GM18498 (cell line): ENCODE data around the gene STX5.
"Not testable (repeated sequence)": the region's sequence is repeated elsewhere in the genome, so short reads cannot be mapped to it uniquely, and the experiment has no call there.

Source experiments
- ATAC-seq: cut with Tn5 transposase; IDR thresholded peaks from one replicate; pipeline ENCODE4 v1.9.1; 2021; ENCODE audit warnings: mild to moderate bottlenecking, moderate library complexity; ENCODE audit not compliant: unreplicated experiment

The STX5 gene

GRCh38 chr11:62831520-62832335, at the start of gene STX5:
Gene STX5, minus strand, starts transcription at chr11:62832051. Its CDS starts 808 bp downstream, at chr11:62831243.
- peak; percentile 87 for ATAC-seq

GRCh38 chr11:62880803-62881578, 49.1 kb upstream of the STX5 start, which contains the start of gene SLC3A2:
Gene SLC3A2, plus strand, starts transcription at chr11:62880896. Its CDS starts 128 bp downstream, at chr11:62881024.
- ATAC-seq = peak; percentile 73

- peak; percentile 24 for ATAC-seq
Measured at GRCh38 chr11:62880231-62880802, 48.5 kb upstream of the STX5 start.

- no peak for ATAC-seq
Measured at GRCh38 chr11:62879235-62879978, 47.6 kb upstream of the STX5 start.

GRCh38 chr11:62876712-62877111, 44.9 kb upstream of the STX5 start:
- no peak for ATAC-seq

GRCh38 chr11:62875698-62876478, 44.0 kb upstream of the STX5 start:
- no peak for ATAC-seq

GRCh38 chr11:62874851-62875250, 43.0 kb upstream of the STX5 start:
- no peak for ATAC-seq

- ATAC-seq = no peak
Measured at GRCh38 chr11:62865635-62866034, 33.8 kb upstream of the STX5 start.

- ATAC-seq = no peak
Measured at GRCh38 chr11:62863687-62864335, 32.0 kb upstream of the STX5 start.

GRCh38 chr11:62861564-62862192, 29.8 kb upstream of the STX5 start:
- ATAC-seq = not testable (repeated sequence)

- ATAC-seq = no peak
Measured at GRCh38 chr11:62860835-62861563, 29.1 kb upstream of the STX5 start.

- ATAC-seq = not testable (repeated sequence)
Measured at GRCh38 chr11:62859281-62859703, 27.4 kb upstream of the STX5 start.

GRCh38 chr11:62858201-62858600, 26.4 kb upstream of the STX5 start:
- ATAC-seq = no peak

- no peak for ATAC-seq
Measured at GRCh38 chr11:62857541-62857982, 25.7 kb upstream of the STX5 start.

- ATAC-seq = no peak
Measured at GRCh38 chr11:62856333-62856895, 24.6 kb upstream of the STX5 start.

- peak; percentile 91 for ATAC-seq
Measured at GRCh38 chr11:62855571-62856332, 23.9 kb upstream of the STX5 start.
